Vagina (tissue), 2 donors: ENCODE data around the gene UBD. TPM values are rescaled to one million over a fixed set of nuclear protein-coding genes. Genes with fewer than 3 reads are reported as not detected.

Source experiments
- DNase-seq, 2 donors: peaks; one replicate each; pipeline ENCODE4 v3.0.0-alpha.2; 2017; ENCODE audit errors: extremely low spot score in 2 of 2
- H3K27ac ChIP-seq: fragments of 200-600 bp; sonication (generic); one replicate; pipeline ENCODE4 v1.5.1; 2019
- H3K27me3 ChIP-seq: fragments of 200-600 bp; sonication (generic); one replicate; pipeline ENCODE4 v1.5.1; 2019
- H3K36me3 ChIP-seq, 2 donors: fragments of 200-600 bp; sonication (generic); one replicate each; pipeline ENCODE4 v1.5.1; 2017 to 2019
- H3K4me1 ChIP-seq: fragments of 200-600 bp; sonication (generic); one replicate; pipeline ENCODE4 v1.5.1; 2019
- H3K4me3 ChIP-seq, 2 donors: fragments of 200-600 bp; sonication (generic); 1 replicate in 1 of 2; 2 replicates in 1 of 2; pipeline ENCODE4 v1.5.1; 2016 to 2019
- H3K9me3 ChIP-seq: fragments of 200-600 bp; sonication (generic); one replicate; pipeline ENCODE4 v1.5.1; 2019
- CTCF ChIP-seq, 3 experiments: fragments of 450-650 bp in 2 of 3; fragments of 200-600 bp in 1 of 3; sonication (generic) in 1 of 3; IDR thresholded peaks; one replicate each; pipeline ENCODE4 v1.5.1; 2017 to 2019; ENCODE audit warnings: antibody characterized with exemption in 3 of 3, mild to moderate bottlenecking in 2 of 3, moderate library complexity in 2 of 3
- POLR2A ChIP-seq, 2 donors: fragments of 450-650 bp; IDR thresholded peaks; one replicate each; pipeline ENCODE4 v1.6.1; 2017; ENCODE audit warnings: antibody characterized with exemption in 2 of 2, mild to moderate bottlenecking in 2 of 2, moderate library complexity in 2 of 2
- POLR2AphosphoS5 ChIP-seq, 2 donors: sonication (generic); formaldehyde crosslinking; IDR thresholded peaks; one replicate each; pipeline ENCODE4 v1.9.0; 2017; ENCODE audit warnings: antibody characterized with exemption in 2 of 2, mild to moderate bottlenecking in 2 of 2, low read depth in 1 of 2; ENCODE audit not compliant: insufficient read depth in 1 of 2
- intact Hi-C: fragments of 100-400 bp; cut with DNase I; formaldehyde crosslinking; loops from one replicate; pipeline ENCODE4 v1.15.1; 2023
- total RNA-seq: library from RNA; depleted of rRNA; stranded (reverse); fragments of >200 nt; gene quantifications from one replicate; pipeline ENCODE4 v1.2.3, GENCODE V29; 2016

UBD gene
- total RNA-seq, 1 donor from 2014 or later: not detected

GRCh38 chr6:29602564-29603361 is 43.2 kb upstream of the UBD start:
- Histone ChIP-seq H3K4me1 (no peaks in the 10 kb centered on the region), H3K9me3 (no peaks in the 10 kb centered on the region), H3K4me3 (no peak overlapping the region), H3K36me3 (peaks cover 0 to 17% of the 10 kb centered on the region in 2 donors), H3K27ac (no peak overlapping the region), H3K27me3 (no peaks in the 10 kb centered on the region)
- TF ChIP-seq POLR2AphosphoS5 (IDR thresholded peaks at IDR 0.05; ENCODE audit: insufficient read depth in 1 of 2, low read depth in 1 of 2) (no peak), CTCF (IDR thresholded peaks at IDR 0.05) (no peak), POLR2A (IDR thresholded peaks at IDR 0.05) (no peak)
- intact Hi-C loops: no loop called here
- DNase-seq: no peak

- no peaks in the 10 kb centered on the region for H3K4me1 ChIP-seq
- TF ChIP-seq POLR2AphosphoS5 (IDR thresholded peaks at IDR 0.05; ENCODE audit: insufficient read depth in 1 of 2, low read depth in 1 of 2) (no peak), CTCF (IDR thresholded peaks at IDR 0.05) (no peak), POLR2A (IDR thresholded peaks at IDR 0.05) (no peak)
- no peaks in the 10 kb centered on the region for H3K9me3 ChIP-seq
- intact Hi-C loops: no loop called here
- no peak overlapping the region for H3K27ac ChIP-seq
- H3K27me3 ChIP-seq: no peaks in the 10 kb centered on the region
- no peak overlapping the region for H3K4me3 ChIP-seq
- H3K36me3 ChIP-seq: no peaks in the 10 kb centered on the region
- DNase-seq: no peak
Observed at GRCh38 chr6:29598172-29598747, 38.7 kb upstream of the UBD start.

- Histone ChIP-seq H3K36me3 (no peaks in the 10 kb centered on the region), H3K9me3 (no peaks in the 10 kb centered on the region), H3K4me3 (no peak overlapping the region), H3K27me3 (no peaks in the 10 kb centered on the region), H3K4me1 (no peaks in the 10 kb centered on the region), H3K27ac (no peak overlapping the region)
- DNase-seq: no peak
- TF ChIP-seq POLR2AphosphoS5 (IDR thresholded peaks at IDR 0.05; ENCODE audit: insufficient read depth in 1 of 2, low read depth in 1 of 2) (no peak), CTCF (IDR thresholded peaks at IDR 0.05) (no peak), POLR2A (IDR thresholded peaks at IDR 0.05) (no peak)
- intact Hi-C loops: no loop called here
Observed at GRCh38 chr6:29597184-29597583, 37.7 kb upstream of the UBD start.

GRCh38 chr6:29596381-29596900 is 36.9 kb upstream of the UBD start:
- no peak for DNase-seq
- H3K4me3 ChIP-seq: no peak overlapping the region
- no peaks in the 10 kb centered on the region for H3K4me1 ChIP-seq
- no peaks in the 10 kb centered on the region for H3K27me3 ChIP-seq
- intact Hi-C loops: no loop called here
- no peaks in the 10 kb centered on the region for H3K36me3 ChIP-seq
- no peaks in the 10 kb centered on the region for H3K9me3 ChIP-seq
- TF ChIP-seq POLR2A (IDR thresholded peaks at IDR 0.05): no peak
- no peak for TF ChIP-seq CTCF (IDR thresholded peaks at IDR 0.05)
- TF ChIP-seq POLR2AphosphoS5 (IDR thresholded peaks at IDR 0.05; ENCODE audit: insufficient read depth in 1 of 2, low read depth in 1 of 2): no peak
- H3K27ac ChIP-seq: no peak overlapping the region
